HPDE6-E6E7 (cell line): ENCODE data around the gene RAB29.

ENCODE experiments used
- DNase-seq: peaks from one replicate; pipeline ENCODE4 v3.0.0; 2011; ENCODE audit warnings: missing footprints; ENCODE audit errors: extremely low spot score

RAB29 gene

DNA sequence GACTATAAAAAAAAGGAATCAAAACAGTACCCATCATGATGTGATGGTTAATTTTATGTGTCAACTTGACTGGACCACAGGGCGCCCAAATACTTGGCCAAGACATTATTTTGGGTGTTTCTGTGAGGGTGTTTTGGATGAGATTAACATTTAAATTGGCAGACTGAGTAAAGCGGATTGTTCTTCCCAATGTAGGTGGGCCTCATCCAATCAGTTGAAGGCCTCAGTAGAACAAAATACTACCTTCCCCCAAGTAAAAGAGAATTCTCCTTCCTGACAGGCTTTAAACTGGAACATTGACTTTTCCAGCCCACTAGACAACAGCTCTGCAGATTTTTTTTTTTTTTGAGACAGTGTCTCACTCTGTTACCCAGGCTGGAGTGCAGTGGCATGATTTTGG, 10.7 kb downstream of the RAB29 start:
- no peak for DNase-seq

DNA sequence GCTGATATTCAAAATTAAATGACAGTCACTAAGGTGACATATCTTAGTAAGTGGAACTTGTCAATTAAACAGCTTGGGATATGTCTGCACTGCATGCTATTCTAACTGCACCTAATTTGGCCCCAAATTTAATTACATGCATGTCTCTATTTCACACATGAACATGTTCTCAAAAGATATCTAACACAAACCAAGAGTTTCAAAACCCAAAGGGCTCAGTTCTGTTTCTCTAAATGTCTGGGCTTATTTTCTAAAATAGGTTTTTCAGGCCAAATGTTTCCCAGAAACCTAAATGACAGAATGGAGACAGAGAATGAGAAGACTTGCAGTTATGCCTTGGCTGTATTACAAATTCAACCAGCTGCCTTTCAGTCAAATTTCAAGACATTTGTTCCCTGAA, 11.3 kb downstream of the RAB29 start:
- DNase-seq: no peak

DNA sequence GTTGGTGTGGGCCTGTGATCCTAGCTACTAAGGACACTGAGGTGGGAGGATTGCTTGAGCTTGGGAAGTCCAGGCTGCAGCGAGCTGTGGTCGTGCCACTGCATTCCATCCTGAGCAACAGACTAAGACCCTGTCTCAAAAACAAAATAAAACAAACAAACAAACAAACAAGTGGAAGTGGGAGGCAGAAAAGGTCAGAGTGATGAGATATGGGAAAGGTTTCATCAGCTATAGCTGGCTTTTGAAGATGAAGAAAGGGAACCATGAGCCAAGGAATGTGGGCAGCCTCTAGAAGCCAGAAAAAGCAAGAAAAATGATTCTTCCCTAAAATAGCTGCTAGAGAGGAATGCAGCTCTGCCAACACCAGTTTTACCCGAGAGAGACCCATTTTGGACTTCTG, 14.7 kb downstream of the RAB29 start:
- no peak for DNase-seq

DNA sequence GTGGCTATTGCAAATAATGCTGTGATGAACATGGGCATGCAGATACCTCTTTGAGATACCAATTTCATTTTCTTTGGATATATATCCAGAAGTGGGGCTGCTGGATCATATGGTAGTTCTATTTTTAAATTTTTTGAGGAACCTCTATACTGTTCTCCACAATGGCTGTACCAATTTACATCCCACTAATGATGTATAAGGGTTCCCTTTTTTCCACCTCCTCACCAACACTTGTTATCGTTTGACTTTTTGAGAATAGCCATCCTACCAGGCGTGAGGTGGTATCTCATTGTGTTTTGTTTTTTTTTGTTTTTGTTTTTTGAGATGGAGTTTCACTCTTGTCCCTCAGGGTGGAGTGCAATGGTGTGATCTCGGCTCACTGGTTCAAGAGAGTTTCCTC, 18.7 kb downstream of the RAB29 start:
- DNase-seq: no peak

DNA sequence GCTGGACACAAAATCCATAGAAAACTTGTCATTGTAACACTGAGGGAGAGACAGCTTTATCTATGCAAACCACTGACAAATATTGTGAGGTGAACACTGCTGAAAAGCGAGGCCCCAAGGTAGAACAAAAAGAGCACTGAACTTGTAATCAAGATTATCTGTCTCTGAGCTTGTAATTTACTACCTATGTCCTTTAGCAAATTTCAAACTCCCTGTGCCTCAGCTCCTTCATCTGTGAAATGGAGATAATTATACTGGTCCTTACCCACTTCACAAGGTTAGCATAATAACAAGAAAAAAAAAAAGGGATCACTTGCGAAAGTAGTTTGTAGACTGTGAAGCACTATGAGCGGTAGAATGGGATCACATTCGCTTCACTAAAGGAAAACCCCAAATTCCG, 20.4 kb downstream of the RAB29 start:
- DNase-seq: no peak

DNA sequence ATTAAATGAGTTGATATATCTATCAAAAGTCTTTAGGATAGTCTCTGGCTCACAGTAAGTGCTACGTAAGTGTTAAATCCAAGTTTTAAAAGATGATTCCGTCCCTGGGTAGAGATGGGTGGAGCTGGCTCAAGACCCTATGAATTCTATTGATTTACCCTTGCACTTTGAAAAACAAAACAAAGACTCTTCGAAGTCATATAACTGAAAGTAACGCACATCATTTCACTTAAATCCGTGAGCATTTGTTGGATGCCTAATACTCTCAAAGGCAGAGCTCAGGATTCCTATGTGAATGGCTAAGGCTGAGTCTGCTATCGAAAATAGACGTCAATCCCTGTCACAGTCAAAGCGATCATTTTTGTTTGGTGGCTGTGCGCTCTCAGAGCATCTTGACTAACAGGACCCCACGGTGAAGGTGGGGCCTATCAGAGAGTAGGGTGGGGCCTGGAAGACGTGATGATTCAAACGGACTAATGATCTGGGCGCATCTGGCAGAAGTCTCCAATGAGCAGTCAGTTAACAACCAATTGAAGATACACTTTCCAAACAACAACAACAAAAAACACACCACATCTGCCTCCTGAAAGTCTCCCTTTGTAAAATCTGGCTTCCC, 24.1 kb downstream of the RAB29 start:
- DNase-seq: no peak

DNA sequence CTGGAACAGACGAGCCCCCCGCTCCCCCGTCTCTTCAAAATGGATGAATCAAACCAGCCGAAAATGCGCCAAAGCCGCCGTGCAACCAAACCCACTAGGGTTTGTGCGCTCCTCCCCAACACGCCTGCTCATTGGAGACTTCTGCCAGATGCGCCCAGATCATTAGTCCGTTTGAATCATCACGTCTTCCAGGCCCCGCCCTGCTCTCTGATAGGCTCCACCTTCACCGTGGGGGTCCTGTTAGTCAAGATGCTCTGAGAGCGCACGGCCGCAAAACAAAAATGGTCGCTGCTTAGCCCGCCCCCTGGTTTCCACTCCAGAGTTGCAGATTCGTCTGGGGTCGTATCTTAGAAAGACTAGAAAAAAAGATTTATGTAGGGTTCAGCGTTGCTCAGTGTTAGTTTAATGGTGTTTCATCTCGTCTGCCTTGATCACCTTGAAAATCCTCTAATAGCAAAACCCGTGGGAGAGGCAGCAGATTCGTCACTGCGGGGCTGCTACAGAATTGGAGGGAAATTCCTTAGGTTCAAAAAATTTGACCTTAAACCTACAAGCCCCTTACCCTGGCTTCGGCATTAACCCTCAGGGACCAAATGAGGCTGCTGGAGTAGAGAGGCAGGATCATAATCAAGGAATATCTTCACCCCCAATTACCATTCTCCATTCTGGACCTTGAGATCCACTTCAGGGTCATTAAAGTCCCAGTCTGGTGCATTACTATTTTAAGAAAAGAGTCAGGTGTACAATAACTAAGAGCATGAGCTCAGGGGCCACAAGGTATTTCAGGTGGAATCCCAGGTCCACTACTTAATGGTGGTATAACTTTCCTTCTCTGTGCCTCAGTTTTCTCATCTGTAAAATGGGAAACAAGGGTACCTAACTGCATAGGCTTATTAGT, 24.9 kb downstream of the RAB29 start, which contains the start of gene NUCKS1:
Gene NUCKS1, minus strand, starts transcription at position 45 of the 898 bp plus-strand sequence. CDS start 209 bp downstream, outside the sequence.
- peak; percentile 72 for DNase-seq

DNA sequence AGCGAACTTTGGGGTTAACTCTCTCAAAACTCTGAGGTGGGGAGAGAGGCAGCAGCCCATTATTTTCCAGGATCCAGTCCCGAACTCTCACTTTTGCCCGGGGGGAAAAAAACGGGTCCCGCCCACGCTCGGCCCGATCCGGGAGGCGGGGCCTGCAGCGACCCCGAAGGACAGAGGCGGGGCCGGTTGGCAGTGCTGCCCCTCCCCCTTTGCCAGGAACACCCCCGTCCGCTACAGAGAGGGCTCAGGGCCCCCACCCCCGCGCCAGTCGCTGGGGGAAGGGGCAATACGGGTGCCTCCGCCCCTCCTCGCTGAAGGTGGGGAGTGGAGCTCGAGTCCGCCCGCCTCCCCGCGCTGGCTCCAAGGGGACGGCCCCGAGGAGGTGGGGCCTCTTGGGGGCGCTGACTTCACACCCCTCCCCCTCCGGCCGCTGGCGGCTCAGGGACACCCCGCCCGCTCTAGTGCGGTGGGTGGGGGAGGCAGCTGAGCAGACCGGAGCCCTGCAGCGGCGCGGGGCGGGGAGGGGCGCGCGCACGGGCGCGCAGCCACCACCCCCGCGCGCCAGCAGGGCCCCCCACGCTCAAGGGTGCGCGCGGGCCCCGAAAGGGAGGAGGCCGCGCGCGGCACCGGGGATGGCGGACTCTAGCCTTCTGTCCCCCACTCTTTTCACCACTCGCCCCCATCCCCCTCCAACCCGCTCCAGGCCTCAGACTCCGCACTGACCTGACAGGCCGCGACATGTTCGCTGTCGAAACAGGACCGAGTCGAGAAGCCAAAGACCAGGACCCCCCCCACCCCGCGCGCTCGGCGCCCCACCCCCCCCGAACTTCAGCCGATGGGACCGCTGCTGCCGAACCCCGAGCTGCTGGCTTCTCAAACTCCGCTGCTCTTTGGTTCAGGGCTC, 25.8 kb downstream of the RAB29 start:
- peak; percentile 93 for DNase-seq

DNA sequence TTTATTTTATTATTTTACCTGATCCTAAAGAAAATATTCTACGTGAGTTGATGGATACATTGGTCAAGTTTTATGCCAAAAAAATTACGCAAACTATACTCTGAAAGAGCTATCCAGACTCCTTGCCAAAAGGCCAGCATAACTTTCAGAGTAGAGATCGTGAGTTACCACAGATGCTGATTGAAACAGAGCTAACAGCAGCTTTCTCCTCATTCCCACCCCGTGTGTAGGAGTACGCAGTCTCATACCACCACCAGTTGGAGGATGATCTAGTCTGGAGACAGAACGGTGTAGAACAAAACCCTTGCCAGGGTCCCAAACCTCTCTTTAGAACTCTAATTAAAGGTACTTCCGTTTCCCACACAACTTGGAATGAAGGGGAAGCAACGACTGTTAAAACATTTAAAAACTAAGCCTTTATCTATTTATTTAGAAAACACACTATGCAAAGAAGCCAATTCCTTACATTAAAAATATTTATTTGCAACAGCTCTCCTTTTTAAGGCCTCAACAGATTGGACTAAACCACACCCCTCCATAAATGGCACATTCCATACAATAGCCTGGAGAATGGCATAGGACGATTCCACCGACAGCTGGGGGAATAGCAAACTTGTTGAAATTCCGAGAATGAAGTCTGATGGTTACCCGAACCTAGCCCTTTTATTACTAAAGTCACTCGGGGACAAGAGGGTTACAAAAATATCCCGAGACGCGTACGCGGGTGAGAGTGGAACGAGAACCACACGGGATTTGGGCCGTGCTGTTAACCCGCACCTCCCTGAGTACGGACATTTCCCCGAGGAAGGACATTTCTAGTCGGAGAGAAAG, 26.7 kb downstream of the RAB29 start:
- peak; percentile 4 for DNase-seq

DNA sequence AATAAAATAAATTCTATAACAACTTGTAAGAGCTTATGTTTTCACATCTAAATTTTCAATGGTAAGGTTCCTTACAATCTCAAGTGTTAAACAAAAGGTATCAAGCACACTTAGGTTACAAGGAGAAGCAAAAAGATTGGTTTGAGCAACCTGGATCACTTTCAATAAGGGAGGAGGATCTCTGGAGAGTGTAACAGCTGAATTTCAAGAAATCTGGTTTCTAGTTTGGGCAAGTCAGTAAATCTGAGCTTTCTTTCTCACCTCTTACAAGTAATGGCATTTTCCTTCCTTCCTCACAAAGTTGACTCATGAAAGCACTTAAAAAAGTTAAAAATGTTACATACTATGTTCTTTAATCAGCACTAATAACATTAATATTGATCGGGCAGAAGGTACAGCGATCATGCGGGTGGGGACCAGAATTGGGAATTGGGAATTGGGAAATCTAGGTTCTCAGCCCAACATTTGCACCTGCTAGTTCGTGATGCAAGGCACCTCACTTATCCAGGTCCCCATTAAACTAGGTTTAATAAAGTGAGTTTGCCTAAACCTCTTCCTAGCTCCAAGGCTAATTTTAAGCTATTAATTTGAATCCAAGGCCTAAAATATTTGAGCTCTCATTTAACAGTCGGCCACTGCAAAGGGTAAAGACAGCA, 28.4 kb downstream of the RAB29 start:
- DNase-seq: no peak

DNA sequence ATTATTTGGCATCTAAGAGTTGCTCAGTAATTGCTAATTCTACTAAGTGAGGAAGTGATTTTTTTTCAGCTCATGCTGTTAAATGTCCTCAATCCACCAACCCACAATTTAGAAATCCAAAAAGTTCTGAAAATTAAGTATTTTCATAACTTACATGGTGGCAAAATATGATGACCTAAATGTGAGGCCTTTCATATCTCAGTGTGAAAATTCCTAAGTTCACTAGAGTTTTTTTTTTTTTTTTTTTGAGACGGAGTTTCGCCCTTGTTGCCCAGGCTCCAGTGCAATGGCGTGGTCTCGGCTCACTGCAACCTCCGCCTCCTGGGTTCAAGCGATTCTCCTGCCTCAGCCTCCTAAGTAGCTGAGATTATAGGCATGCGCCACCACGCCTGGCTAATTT, 30.9 kb downstream of the RAB29 start:
- DNase-seq: no peak

DNA sequence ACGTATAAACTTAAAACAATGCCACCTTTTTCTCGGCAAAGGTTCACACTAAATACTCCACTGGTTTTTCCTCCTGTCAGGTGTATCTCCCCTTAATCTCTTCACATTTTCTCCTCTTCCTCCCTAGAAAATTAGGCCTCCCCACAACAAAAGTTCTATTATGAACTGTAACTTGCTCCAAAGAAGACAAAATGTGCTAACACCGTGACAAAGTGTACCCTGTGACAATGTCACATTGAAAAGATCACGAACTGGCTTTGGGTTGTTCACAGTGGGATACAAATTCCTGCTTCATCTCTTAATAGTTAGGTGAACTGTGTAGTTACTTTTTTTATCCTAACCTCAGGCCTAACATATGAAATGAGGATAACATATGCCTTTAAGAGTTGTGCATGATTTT, 31.3 kb downstream of the RAB29 start:
- no peak for DNase-seq

DNA sequence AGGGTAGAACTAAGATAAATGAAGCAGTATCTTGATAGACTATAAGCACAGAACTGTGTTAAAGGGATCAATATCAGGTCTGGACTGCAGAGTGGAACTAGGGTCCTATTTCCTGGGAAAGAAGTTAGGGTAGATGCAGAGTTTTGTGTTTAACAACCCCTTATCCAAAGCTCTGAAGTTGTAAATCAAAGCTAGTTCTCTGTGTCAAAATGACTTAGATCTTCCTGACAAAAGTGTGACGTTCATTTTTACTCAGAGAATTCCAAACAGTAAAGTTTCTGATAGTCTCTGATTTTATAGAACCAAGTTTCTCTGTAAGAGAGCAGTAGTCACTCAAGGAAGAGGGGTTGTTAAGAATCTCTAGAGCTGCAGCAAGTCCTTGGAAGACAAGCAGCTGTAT, 33.6 kb downstream of the RAB29 start:
- DNase-seq: no peak

DNA sequence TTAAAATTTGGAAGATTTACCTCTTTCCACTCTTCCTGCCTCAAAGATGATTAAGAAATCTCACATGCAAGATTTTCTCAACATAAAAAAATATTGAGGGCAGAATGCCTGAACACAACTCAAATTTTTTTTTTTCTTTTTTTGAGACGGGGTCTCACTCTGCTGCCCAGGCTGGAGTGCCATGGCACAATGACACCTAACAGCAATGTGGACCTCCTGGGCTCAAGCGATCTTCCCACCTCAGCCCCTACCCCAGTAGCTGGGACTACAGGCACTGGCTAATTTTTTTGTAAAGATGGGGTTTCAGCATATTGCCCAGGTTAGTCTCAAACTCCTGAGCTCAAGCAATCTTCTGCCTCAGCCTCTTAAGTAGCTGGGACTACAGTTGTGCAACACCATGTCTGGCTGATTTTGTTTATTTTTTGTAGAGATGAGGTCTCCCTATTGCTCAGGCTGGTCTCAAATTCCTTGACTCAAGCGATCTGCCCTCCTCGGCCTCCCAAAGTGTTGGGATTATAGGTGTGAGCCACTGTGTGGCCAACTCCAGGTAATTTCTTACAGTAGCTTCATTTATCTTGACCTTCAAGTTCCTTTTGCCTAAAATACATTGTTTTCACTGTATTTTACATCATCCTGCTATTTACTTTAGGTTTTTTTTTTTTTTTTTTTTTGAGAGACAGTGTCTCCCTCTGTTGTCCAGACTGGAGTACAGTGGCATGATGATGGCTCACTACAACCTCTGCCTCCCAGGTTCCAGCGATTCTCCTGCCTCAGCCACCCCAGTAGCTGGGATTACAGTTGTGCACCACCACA, 35.7 kb downstream of the RAB29 start:
- DNase-seq: no peak

DNA sequence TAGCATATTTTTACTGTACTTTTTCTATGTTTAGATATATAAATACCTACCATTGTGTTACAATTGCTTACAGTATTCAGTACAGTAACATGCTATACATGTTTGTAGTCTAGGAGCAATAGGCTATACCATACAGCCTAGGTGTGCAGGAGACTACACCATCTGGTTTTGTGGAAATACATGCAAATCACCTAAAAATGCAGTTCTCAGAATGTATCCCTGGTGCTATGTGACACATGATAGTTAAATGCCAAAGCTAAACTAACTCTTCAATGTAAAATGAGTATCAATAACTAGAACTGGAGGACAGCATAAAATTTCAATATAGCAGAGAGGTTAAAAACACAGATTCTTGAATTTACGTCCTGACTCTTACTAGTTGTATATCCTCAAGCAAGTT, 40.1 kb downstream of the RAB29 start:
- DNase-seq: no peak

DNA sequence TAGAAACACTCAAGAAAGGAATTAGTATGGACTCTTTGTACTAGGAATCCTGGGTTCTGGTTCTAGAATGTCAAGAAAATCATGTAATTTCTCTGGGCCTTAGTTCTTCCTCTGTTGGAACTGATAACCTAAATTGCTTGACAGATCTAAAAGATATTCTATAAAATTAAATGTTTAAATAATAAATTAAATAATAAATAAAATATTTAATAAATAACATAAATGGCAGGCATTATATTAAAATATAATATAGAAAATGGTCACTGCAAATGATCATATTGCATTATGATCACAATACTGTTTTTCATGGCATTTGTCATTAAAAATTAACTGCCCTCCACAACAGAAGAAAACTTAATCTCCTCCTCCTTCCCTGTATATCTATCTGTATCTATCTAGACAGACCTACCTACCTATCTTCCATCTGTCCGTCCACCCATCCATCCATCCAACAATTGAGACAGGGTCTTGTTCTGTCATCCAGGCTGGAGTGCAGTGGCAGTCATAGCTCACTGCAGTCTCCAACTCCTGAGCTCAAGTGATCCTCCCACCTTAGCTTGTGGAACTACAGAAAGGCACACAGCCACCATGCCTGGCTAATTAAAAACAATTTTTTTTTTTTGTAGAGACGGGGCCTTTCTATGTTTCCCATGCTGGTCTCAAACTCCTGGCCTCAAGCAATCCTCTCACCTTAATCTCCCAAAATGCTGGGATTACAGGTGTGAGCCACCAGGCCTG, 41.7 kb downstream of the RAB29 start:
- no peak for DNase-seq

DNA sequence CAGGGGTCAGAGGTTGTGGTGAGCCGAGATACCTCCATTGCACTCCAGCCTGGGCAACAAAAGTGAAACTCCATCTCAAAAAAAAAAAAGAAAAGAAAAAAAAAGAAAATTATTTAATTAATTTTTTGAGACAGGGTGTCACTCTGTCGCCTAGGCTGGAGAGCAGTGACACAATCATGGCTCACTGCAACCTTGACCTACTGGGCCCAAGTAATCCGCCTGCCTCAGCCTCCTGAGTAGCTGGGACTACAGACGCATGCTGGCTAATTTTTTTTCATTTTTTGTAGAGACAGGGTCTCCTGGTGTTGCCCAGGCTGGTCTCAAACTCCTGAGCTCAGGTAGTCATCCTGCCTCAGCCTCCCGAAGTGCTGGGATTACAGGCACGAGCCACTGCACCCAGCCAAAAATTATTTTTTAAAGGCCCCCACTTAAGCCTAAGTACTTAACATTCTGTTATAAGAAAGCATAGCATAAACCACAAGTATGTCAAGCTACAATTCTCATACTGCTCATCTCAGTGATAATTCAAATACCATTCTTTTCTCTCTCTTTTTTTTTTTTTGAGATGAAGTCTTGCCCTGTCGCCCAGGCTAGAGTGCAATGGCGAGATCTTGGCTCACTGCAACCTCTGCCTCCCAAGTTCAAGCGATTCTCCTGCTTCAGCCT, 45.2 kb downstream of the RAB29 start:
- no peak for DNase-seq

DNA sequence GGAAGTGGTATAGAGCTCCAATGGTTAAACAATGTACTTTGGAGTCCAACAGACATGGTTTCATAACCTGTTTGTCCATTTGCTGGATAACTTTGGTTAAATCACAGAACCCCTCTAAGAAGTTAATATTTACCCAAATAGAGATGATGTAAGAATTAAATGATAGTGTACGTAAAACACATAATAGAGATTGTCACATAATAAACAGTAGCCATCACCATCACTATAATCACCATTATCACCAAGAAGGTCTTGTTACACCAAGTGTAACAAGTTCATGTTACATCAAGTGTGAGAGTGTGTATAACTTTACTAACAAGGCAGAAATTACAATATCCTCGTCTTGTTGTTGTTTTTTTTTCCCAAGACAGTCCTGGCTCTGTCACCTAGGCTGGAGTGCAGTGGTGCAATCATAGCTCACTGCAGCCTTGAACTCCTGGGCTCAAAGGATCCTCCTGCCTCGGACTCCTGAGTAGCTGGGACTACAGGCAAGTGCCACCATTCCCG, 48.6 kb downstream of the RAB29 start:
- DNase-seq: no peak
